Endothelial cell of umbilical vein (primary cell): ENCODE measurements around the gene APEX1.

Experiments used
- CTCF ChIP-seq, 2 donors: IDR thresholded peaks; 1 replicate in 1 of 2; 2 replicates in 1 of 2; pipeline ENCODE4 v1.5.1; 2011; ENCODE audit warnings: low read length in 2 of 2, mild to moderate bottlenecking in 2 of 2, moderate library complexity in 2 of 2, control low read depth in 1 of 2, inconsistent platforms in 1 of 2, low read depth in 1 of 2; ENCODE audit not compliant: insufficient read depth in 1 of 2; ENCODE audit errors: extremely low read depth in 1 of 2
- EZH2 ChIP-seq: IDR thresholded peaks from 2 replicates; pipeline ENCODE4 v1.6.1; 2012; ENCODE audit warnings: borderline replicate concordance, low read depth, mild to moderate bottlenecking, moderate library complexity, low read length, inconsistent platforms; ENCODE audit not compliant: severe bottlenecking
- FOS ChIP-seq: IDR thresholded peaks from 2 replicates; pipeline ENCODE4 v1.6.1; 2011; ENCODE audit warnings: mild to moderate bottlenecking, low read length, moderate library complexity, borderline replicate concordance; ENCODE audit not compliant: insufficient read depth
- GATA2 ChIP-seq: IDR thresholded peaks from 2 replicates; pipeline ENCODE4 v1.7.0; 2011; ENCODE audit warnings: low read depth, mild to moderate bottlenecking, moderate library complexity, mixed read lengths, low read length; ENCODE audit not compliant: insufficient read length, insufficient read depth
- JUN ChIP-seq: IDR thresholded peaks from 2 replicates; pipeline ENCODE4 v1.6.1; 2011; ENCODE audit warnings: borderline replicate concordance, low read depth; ENCODE audit not compliant: insufficient read length, insufficient read depth
- MYC ChIP-seq: IDR thresholded peaks from one replicate; pipeline ENCODE4 v1.6.1; 2011; ENCODE audit warnings: mild to moderate bottlenecking, low read depth, low read length
- POLR2A ChIP-seq: IDR thresholded peaks from 2 replicates; pipeline ENCODE4 v1.6.1; 2012; ENCODE audit warnings: low read depth, mild to moderate bottlenecking, control low read depth, low read length
- POLR2AphosphoS5 ChIP-seq: IDR thresholded peaks from 2 replicates; pipeline ENCODE4 v1.6.1; 2012; ENCODE audit warnings: low read depth, mild to moderate bottlenecking, control low read depth, low read length, moderate library complexity; ENCODE audit not compliant: insufficient read depth
- TF ChIP-seq, protein P1 (sequence below): IDR thresholded peaks from 2 replicates; pipeline ENCODE4 v1.6.1; 2011; ENCODE audit not compliant: insufficient read depth, insufficient read length

GRCh38 chr14:20458031-20458789, 3.2 kb downstream of the APEX1 start:
- TF ChIP-seq POLR2A (no peak), CTCF (IDR thresholded peaks at IDR 0.05; ENCODE audit: extremely low read depth in 1 of 2, insufficient read depth in 1 of 2, low read depth in 1 of 2, low read length in 2 of 2) (no peak), EZH2 (no peak), POLR2AphosphoS5 (peak; percentile 2), JUN (no peak), GATA2 (no peak), MYC (no peak), FOS (no peak)
- TF ChIP-seq, protein P1, sequence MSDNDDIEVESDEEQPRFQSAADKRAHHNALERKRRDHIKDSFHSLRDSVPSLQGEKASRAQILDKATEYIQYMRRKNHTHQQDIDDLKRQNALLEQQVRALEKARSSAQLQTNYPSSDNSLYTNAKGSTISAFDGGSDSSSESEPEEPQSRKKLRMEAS = no peak
